GM13977 (cell line): ENCODE results near the gene CUL9.

Source experiments
- DNase-seq: peaks from one replicate; pipeline ENCODE4 v3.0.0; 2012; ENCODE audit warnings: low spot score
- CTCF ChIP-seq: IDR thresholded peaks from 2 replicates; pipeline ENCODE4 v1.5.1; 2012; ENCODE audit warnings: mild to moderate bottlenecking, control low read depth; ENCODE audit not compliant: insufficient read depth; ENCODE audit errors: extremely low read depth, missing control alignments
- in situ Hi-C: fragments of 300-500 bp; cut with MboI; formaldehyde crosslinking; loops from one replicate; pipeline ENCODE4 v1.12.0; 2022; ENCODE audit warnings: low sequenced_read_pairs, low pct_unique_long_range_greater_than_20kb, mixed read lengths, inconsistent platforms; ENCODE audit not compliant: unreplicated experiment

The CUL9 gene

GRCh38 chr6:43180058-43180457 lies 1.9 kb upstream of the CUL9 start:
- no peak for DNase-seq
- no peak for TF ChIP-seq CTCF
- in situ Hi-C loops, result no loop called here

GRCh38 chr6:43180985-43181384 lies 1.0 kb upstream of the CUL9 start:
- in situ Hi-C loops, result no loop called here
- DNase-seq, result no peak

GRCh38 chr6:43181621-43181941 lies 415 bp upstream of the CUL9 start:
- no peak for TF ChIP-seq CTCF
- no peak for DNase-seq
- in situ Hi-C loops, result no loop called here

More at GRCh38 chr6:43180985-43181384, 1.0 kb upstream of the CUL9 start:
- no peak for TF ChIP-seq CTCF

- DNase-seq, result no peak
- in situ Hi-C loops, result no loop called here
- TF ChIP-seq CTCF, result no peak
Measured at GRCh38 chr6:43183441-43183840, 1.4 kb downstream of the CUL9 start.

GRCh38 chr6:43184268-43184985 lies 2.4 kb downstream of the CUL9 start:
- in situ Hi-C loops, result no loop called here
- no peak for DNase-seq

GRCh38 chr6:43185391-43185985 lies 3.5 kb downstream of the CUL9 start:
- TF ChIP-seq CTCF, result no peak
- in situ Hi-C loops, result no loop called here
- DNase-seq, result no peak

More at GRCh38 chr6:43184268-43184985, 2.4 kb downstream of the CUL9 start:
- TF ChIP-seq CTCF, result no peak
